ENCODE data around the gene SPATA24.
"Not testable (repeated sequence)": the region's sequence is repeated elsewhere in the genome, so short reads cannot be mapped to it uniquely, and the experiment has no call there.

The SPATA24 gene

GRCh38 chr5:139403787-139404483 lies at the start of gene SPATA24:
Gene SPATA24, minus strand, starts transcription at chr5:139404089. Its CDS starts 29 bp downstream, at chr5:139404060.
- peak within 1 kb of the TSS; percentile 59 for H3K4me3 ChIP-seq (ENCODE audit: low read length)
- peak; percentile 90 for DNase-seq (ENCODE audit: low read depth)

GRCh38 chr5:139451878-139452660 lies 48.2 kb upstream of the SPATA24 start:
- H3K4me3 ChIP-seq (ENCODE audit: low read length), result no peak overlapping the region
- TF ChIP-seq CTCF (conservative IDR thresholded peaks at IDR 0.05; ENCODE audit: low read depth, low read length), result no peak
- no peak for DNase-seq (ENCODE audit: low read depth)

More at GRCh38 chr5:139403787-139404483, at the start of gene SPATA24:
- no peak for TF ChIP-seq CTCF (conservative IDR thresholded peaks at IDR 0.05; ENCODE audit: low read depth, low read length)

- no peak for DNase-seq (ENCODE audit: low read depth)
- no peak for TF ChIP-seq CTCF (conservative IDR thresholded peaks at IDR 0.05; ENCODE audit: low read depth, low read length)
- no peak overlapping the region for H3K4me3 ChIP-seq (ENCODE audit: low read length)
These were observed 47.3 kb upstream of the SPATA24 start for GRCh38 chr5:139451176-139451575.

- no peak overlapping the region for H3K4me3 ChIP-seq (ENCODE audit: low read length)
- no peak for DNase-seq (ENCODE audit: low read depth)
- no peak for TF ChIP-seq CTCF (conservative IDR thresholded peaks at IDR 0.05; ENCODE audit: low read depth, low read length)
These were observed 43.3 kb upstream of the SPATA24 start for GRCh38 chr5:139446956-139447779.

GRCh38 chr5:139445325-139446170 lies 41.7 kb upstream of the SPATA24 start:
- TF ChIP-seq CTCF (conservative IDR thresholded peaks at IDR 0.05; ENCODE audit: low read depth, low read length), result no peak
- DNase-seq (ENCODE audit: low read depth), result peak; percentile 79
- H3K4me3 ChIP-seq (ENCODE audit: low read length), result no peak overlapping the region

- DNase-seq (ENCODE audit: low read depth), result peak; percentile 71
- no peak overlapping the region for H3K4me3 ChIP-seq (ENCODE audit: low read length)
- no peak for TF ChIP-seq CTCF (conservative IDR thresholded peaks at IDR 0.05; ENCODE audit: low read depth, low read length)
These were observed 40.1 kb upstream of the SPATA24 start for GRCh38 chr5:139443831-139444453.

GRCh38 chr5:139440416-139440815 lies 36.5 kb upstream of the SPATA24 start:
- not testable (repeated sequence) for H3K4me3 ChIP-seq (ENCODE audit: low read length); DNase-seq (ENCODE audit: low read depth)

Measured in retinal pigment epithelial cell (primary cell).